Measurements from ENCODE around the gene ZNF787.
"Not testable (repeated sequence)": the region's sequence is repeated elsewhere in the genome, so short reads cannot be mapped to it uniquely, and the experiment has no call there.

Gene ZNF787

DNA sequence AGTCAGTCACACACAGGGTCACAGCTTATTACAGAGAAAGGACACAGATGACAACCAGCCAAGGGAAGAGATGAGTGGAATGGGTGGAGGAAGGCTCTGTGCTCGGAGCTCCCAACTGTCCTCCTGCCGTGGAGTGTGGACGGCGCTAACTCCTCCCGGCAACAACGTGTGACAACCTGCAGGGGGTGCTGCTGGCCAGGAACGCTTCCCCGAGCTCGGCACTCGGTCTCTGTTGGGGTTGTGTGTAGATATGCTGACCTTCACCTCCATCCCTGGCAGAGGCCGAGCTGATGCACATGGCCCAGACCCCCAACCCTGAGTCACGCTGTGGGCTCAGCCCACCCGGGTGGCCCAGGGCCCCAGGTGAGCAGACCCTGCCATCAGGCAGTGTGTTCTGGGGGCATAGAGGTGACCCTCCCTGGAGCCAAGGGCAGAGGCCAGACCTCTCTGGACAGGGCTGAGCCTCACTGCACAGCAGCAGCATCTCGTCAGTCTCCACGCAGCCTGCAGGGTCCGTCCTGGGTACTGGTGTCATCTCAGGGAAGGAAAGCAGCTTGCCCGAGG, 34.1 kb upstream of the ZNF787 start:
- peaks cover 14% of the 10 kb centered on the region for H3K36me3 ChIP-seq
- no peaks in the 10 kb centered on the region for H3K9me3 ChIP-seq
- H3K27ac ChIP-seq = no peak overlapping the region
- no peaks in the 10 kb centered on the region for H3K4me1 ChIP-seq (ENCODE audit: control insufficient read depth in 1 of 2, insufficient read depth in 1 of 2, low read depth in 1 of 2, low read length in 1 of 2)
- TF ChIP-seq, protein P1, sequence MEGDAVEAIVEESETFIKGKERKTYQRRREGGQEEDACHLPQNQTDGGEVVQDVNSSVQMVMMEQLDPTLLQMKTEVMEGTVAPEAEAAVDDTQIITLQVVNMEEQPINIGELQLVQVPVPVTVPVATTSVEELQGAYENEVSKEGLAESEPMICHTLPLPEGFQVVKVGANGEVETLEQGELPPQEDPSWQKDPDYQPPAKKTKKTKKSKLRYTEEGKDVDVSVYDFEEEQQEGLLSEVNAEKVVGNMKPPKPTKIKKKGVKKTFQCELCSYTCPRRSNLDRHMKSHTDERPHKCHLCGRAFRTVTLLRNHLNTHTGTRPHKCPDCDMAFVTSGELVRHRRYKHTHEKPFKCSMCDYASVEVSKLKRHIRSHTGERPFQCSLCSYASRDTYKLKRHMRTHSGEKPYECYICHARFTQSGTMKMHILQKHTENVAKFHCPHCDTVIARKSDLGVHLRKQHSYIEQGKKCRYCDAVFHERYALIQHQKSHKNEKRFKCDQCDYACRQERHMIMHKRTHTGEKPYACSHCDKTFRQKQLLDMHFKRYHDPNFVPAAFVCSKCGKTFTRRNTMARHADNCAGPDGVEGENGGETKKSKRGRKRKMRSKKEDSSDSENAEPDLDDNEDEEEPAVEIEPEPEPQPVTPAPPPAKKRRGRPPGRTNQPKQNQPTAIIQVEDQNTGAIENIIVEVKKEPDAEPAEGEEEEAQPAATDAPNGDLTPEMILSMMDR (IDR thresholded peaks at IDR 0.05) = no peak
- H3K27me3 ChIP-seq = no peaks in the 10 kb centered on the region
- H3K4me3 ChIP-seq (ENCODE audit: low read depth in 1 of 2, low read length in 1 of 2) = no peak overlapping the region

DNA sequence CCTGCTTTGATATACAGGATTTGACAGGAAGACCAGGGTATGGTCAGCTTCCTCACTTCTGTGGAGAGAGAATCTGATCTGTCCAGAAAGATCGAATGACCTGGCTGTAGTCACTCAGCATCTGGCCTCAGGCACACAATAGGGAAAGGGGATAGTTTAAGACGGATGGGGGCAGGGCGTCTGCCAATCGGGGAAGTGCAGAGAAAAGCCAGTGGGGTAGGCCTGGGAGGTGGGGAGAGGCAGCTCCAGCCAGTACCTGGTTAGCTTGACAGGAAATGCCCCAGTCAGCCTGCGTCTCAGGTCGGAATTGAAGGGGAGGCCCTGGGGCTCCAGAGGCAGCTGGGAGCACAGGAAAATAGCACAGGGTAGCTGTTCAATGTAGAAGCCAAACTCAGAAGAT, 32.4 kb upstream of the ZNF787 start:
- Histone ChIP-seq H3K27ac (no peak overlapping the region), H3K9me3 (no peaks in the 10 kb centered on the region), H3K4me3 (ENCODE audit: low read depth in 1 of 2, low read length in 1 of 2) (no peak overlapping the region), H3K36me3 (no peaks in the 10 kb centered on the region), H3K27me3 (no peaks in the 10 kb centered on the region), H3K4me1 (ENCODE audit: control insufficient read depth in 1 of 2, insufficient read depth in 1 of 2, low read depth in 1 of 2, low read length in 1 of 2) (no peaks in the 10 kb centered on the region)
- TF ChIP-seq, protein P1 (IDR thresholded peaks at IDR 0.05) = no peak

DNA sequence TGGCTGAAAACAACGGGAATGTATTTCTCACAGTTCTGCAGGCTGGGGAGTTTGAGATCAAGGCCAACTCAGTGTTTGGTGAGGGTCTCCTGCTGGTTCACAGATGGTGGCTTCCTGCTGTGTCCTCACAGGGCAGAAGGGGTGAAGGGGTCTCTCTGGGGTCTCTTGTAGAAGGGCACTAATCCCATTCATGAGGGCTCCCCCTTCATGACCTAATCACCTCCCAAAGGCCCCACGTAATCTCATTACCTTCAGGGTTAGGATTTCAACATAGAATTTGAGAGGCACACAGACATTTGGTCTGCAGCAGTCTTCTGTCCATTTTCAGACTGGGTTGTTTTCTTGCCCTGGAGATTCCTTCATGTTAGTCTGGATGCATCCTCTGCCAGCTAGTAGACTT, 31.5 kb upstream of the ZNF787 start:
- H3K27me3 ChIP-seq = no peaks in the 10 kb centered on the region
- H3K36me3 ChIP-seq = peaks cover 6% of the 10 kb centered on the region

DNA sequence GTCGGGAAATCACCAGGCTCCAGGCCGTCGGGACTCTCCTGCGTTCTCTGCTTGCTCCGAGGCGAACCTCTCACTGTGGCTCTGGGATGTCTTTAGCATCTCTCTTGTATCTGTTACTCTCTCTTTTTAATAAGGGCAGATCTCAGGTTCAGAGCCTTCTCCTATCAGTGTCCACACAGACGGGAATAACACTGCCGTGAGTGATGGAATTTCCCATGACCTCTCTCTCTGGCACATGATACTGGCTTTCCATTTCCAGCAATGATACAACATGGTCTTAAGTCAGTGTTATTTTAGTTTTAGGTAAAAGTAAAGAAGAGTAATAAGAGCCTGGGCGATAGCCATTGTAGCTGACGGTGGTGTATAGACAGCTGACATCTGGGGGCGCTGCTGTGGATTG, 29.3 kb upstream of the ZNF787 start:
- H3K4me3 ChIP-seq (ENCODE audit: low read depth in 1 of 2, low read length in 1 of 2) = no peak overlapping the region
- no peaks in the 10 kb centered on the region for H3K4me1 ChIP-seq (ENCODE audit: control insufficient read depth in 1 of 2, insufficient read depth in 1 of 2, low read depth in 1 of 2, low read length in 1 of 2)
- no peak overlapping the region for H3K27ac ChIP-seq
- TF ChIP-seq, protein P1 (IDR thresholded peaks at IDR 0.05) = no peak
- no peaks in the 10 kb centered on the region for H3K9me3 ChIP-seq
- H3K36me3 ChIP-seq = peaks cover 10% of the 10 kb centered on the region
- H3K27me3 ChIP-seq = no peaks in the 10 kb centered on the region

More for the DNA sequence above, 31.5 kb upstream of the ZNF787 start:
- TF ChIP-seq, protein P1 (IDR thresholded peaks at IDR 0.05) = no peak
- Histone ChIP-seq H3K9me3 (no peaks in the 10 kb centered on the region), H3K4me1 (ENCODE audit: control insufficient read depth in 1 of 2, insufficient read depth in 1 of 2, low read depth in 1 of 2, low read length in 1 of 2) (no peaks in the 10 kb centered on the region), H3K27ac (no peak overlapping the region), H3K4me3 (ENCODE audit: low read depth in 1 of 2, low read length in 1 of 2) (no peak overlapping the region)

DNA sequence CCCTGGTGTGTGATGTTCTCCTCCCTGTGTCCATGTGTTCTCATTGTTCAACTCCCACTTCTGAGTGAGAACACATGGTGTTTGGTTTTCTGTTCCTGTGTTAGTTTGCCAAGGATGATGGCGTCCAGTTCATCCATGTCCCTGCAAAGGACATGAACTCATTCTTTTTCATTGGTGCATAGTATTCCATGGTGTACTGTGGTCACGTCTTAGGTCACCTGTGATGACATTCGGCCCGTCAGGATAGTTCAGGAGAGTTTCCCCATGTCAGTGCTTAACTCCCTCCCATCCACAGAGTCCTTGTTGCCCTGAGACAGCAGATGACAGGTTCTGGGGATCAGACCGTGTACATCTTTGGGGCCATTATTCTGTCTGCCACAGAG, 28.6 kb upstream of the ZNF787 start:
- Histone ChIP-seq H3K36me3 (peaks cover 10% of the 10 kb centered on the region), H3K4me3 (ENCODE audit: low read depth in 1 of 2, low read length in 1 of 2) (no peak overlapping the region), H3K27me3 (no peaks in the 10 kb centered on the region), H3K27ac (no peak overlapping the region), H3K9me3 (no peaks in the 10 kb centered on the region), H3K4me1 (ENCODE audit: control insufficient read depth in 1 of 2, insufficient read depth in 1 of 2, low read depth in 1 of 2, low read length in 1 of 2) (no peaks in the 10 kb centered on the region)
- TF ChIP-seq, protein P1 (IDR thresholded peaks at IDR 0.05) = no peak

DNA sequence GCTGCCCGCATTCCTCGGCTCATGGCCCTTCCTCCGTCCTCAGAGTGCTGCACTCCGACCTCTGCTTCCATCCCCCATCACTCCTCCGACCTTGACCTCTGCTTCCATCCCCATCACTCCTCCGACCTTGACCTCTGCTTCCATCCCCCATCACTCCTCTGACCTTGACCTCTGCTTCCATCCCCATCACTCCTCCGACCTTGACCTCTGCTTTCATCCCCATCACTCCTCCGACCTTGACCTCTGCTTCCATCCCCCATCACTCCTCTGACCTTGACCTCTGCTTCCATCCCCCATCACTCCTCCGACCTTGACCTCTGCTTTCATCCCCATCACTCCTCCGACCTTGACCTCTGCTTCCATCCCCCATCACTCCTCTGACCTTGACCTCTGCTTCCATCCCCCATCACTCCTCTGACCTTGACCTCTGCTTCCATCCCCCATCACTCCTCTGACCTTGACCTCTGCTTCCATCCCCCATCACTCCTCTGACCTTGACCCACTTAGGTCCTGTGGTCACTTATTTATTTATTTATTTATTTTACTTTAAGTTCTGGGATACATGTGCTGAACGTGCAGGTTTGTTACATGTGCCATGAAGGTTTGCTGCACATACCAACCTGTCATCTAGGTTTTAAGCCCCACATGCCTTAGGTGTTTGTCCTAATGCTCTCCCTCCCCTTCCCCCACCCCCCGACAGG, 28.0 kb upstream of the ZNF787 start:
- H3K27me3 ChIP-seq; H3K27ac ChIP-seq; H3K9me3 ChIP-seq; H3K4me3 ChIP-seq (ENCODE audit: low read depth in 1 of 2, low read length in 1 of 2); H3K4me1 ChIP-seq (ENCODE audit: control insufficient read depth in 1 of 2, insufficient read depth in 1 of 2, low read depth in 1 of 2, low read length in 1 of 2): not testable (repeated sequence)
- H3K36me3 ChIP-seq = peaks cover 10% of the 10 kb centered on the region

Measured in neutrophil (primary cell).